ENCODE results near the gene EFCAB12.

GRCh38 chr3:129473067-129473768 is 44.8 kb upstream of the EFCAB12 start:
- TF ChIP-seq POLR2AphosphoS5 (IDR thresholded peaks at IDR 0.05; ENCODE audit: insufficient read depth in 1 of 2, low read depth in 1 of 2): no peak
- TF ChIP-seq CTCF (IDR thresholded peaks at IDR 0.05): no peak
- TF ChIP-seq POLR2A (IDR thresholded peaks at IDR 0.05): no peak
